ENCODE results near the gene USP35.

USP35 gene

GRCh38 chr11:78237293-78238046, 48.8 kb downstream of the USP35 start:
- no peak for DNase-seq

- no peak for DNase-seq
Measured at GRCh38 chr11:78239781-78240180, 51.1 kb downstream of the USP35 start.

- DNase-seq: no peak
Measured at GRCh38 chr11:78241475-78241874, 52.8 kb downstream of the USP35 start.

- DNase-seq: peak; percentile 21
Measured at GRCh38 chr11:78244080-78244479, 55.4 kb downstream of the USP35 start.

GRCh38 chr11:78244546-78245255, 56.0 kb downstream of the USP35 start:
- DNase-seq: no peak

- DNase-seq: no peak
Measured at GRCh38 chr11:78248191-78248590, 59.5 kb downstream of the USP35 start.

- no peak for DNase-seq
Measured at GRCh38 chr11:78248903-78249302, 60.2 kb downstream of the USP35 start.

- no peak for DNase-seq
Measured at GRCh38 chr11:78250099-78250498, 61.4 kb downstream of the USP35 start.

- no peak for DNase-seq
Measured at GRCh38 chr11:78251083-78251775, 62.5 kb downstream of the USP35 start.

GRCh38 chr11:78253797-78254196, 65.1 kb downstream of the USP35 start:
- no peak for DNase-seq

GRCh38 chr11:78254268-78254667, 65.5 kb downstream of the USP35 start:
- no peak for DNase-seq

- no peak for DNase-seq
Measured at GRCh38 chr11:78255919-78256318, 67.2 kb downstream of the USP35 start.

GRCh38 chr11:78256962-78257361, 68.2 kb downstream of the USP35 start:
- no peak for DNase-seq

GRCh38 chr11:78257654-78258053, 68.9 kb downstream of the USP35 start:
- no peak for DNase-seq

- DNase-seq: no peak
Measured at GRCh38 chr11:78259777-78260487, 71.2 kb downstream of the USP35 start.

GRCh38 chr11:78261367-78261766, 72.6 kb downstream of the USP35 start:
- no peak for DNase-seq

GRCh38 chr11:78261828-78262227, 73.1 kb downstream of the USP35 start:
- no peak for DNase-seq

GRCh38 chr11:78262238-78262637, 73.5 kb downstream of the USP35 start:
- no peak for DNase-seq

- DNase-seq: no peak
Measured at GRCh38 chr11:78262691-78263090, 74.0 kb downstream of the USP35 start.

Data from NCI-H446 treated with DMSO at 0.1 percent for 48 hours (cell line).